CD1c-positive myeloid dendritic cell (primary cell): Measurements from ENCODE around the gene FAM107A.
"Not testable (repeated sequence)": the region's sequence is repeated elsewhere in the genome, so short reads cannot be mapped to it uniquely, and the experiment has no call there.

ENCODE experiments used
- DNase-seq: peaks from one replicate; pipeline ENCODE4 v3.0.0-alpha.2; 2016; ENCODE audit errors: extremely low spot score

Gene FAM107A

DNA sequence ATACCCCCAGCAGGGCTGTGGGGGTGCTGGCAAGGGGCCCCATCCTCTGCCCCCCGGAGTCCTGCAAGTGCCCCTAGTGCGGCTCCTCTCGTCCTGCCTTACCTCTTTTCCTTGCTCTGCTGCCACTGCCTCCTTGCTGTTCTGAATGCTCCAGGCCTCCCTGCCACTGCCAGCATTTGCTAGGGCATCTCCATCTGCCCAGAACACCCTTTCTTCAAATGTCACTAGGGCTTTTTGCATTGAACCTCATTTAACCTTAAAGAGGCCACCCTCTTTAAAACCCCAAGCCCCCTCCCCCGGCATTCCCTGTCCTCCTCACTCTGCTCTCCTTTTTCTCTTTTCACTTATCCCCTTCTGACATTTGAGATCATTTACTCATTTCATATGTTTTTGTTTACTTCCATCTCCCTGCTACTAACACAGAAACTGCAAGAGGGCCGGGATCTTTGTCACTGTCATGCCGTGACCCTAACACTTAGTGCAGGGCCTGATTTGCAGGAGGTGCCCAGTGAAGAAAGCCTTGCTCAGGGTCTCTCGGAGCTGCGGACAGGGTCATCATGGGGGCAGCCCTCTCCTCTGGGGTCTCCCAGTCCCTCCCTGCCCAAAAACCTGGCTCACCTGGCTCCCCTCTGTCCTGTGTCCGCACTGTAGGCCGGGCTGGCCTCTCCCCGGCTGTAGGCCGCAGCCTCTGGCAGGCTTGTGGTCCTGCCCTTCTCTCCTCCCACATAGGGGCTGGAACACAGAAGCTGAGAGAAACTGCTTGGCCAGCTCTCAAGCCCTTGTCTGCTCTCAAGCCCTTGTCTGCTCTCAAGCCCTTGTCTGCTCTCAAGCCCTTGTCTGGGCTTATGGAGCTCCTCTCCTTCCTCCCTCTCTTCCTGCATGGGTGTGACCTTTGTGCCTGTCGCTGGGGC is 40.4 kb downstream of the FAM107A start, which contains the start of gene ACOX2:
TSS of gene ACOX2 (minus strand) at position 690 of the 911 bp plus-strand sequence. CDS start 2,084 bp downstream, outside the sequence.
- DNase-seq, result no peak

DNA sequence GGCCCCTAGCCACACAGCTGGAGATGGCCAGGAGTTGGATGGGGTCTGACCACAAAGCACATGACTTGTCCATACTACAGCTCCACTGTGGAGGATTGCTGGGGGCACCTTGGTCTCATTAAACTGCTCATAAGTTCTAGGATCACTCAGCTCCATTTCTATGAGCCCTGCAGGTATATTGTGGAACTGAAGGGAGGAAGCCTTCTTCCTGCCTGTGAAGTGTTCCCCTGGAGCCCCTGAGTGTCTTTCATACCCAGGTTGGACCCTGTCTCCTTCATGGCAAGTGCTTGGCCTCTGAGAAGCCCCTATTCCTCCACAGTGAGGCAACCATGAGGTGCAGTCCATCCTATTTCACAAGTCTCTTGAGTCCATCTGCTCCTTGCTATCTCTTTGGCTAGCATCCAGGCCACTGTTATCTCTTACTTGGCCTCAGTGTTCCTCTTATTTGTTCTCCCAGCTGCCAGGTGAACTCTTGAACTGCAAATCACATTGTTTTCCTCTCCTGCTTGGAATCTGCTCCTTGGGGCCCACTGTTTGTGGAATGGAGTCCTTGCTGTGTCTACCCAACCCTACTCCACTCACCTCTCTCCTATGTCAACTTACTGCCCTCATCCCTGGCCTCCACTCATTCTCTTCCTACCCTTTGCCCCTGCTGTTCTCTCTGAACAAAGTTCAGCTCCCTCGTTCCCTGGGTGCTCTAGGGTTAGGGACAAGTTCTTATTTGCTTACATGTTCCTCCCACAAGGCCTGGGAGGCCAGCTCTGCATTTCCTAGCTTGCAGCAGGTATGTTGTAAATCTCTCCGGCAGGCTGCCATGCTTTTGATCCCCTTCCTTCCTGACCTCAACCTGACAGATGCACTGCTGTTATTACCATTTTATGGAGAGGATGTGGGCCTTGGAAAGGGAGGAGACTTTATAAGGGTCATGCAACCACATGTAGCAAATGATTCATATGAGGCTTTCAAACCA is 41.4 kb downstream of the FAM107A start:
- DNase-seq, result no peak

DNA sequence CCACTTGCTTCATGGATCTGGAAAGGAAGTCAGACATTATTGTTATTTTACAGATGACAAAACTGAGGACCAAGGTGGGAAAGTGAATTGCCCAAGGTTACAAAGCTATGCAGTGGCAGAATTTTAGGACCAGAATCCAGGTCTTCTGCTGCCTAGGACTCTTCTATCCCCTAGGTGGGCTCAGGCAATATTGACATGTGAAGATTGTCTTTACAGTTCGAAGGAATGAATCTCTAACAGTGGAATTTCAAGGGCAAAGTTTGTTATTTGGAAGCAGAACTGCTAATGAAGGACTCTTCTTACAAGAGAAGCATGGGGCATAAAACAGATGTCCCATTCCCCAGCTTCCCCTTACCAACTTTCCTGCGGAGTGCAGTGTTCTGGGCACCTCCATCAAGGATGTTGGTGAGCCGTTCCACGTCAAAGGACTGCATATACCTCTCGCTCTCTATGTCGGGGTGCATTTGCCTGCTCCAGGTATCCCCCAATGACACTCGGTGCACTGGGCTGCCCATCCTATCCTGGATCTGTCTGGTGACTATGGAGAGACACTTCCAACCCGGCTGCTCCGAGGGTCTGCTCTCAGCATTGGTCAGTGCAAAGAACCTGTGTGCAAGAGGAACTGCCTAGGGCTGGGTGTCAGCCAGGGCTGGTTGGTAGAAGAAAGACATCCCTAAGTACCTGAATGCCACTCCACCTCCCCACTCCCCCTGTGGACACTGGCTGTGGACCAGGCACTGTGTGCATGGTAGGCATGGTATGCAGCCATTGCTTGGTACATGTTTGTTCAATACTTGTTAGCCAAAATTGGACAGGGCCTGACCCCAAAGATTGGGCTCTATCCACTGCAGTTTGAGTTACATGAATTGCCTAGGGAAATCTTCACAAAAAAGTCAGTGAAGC is 42.3 kb downstream of the FAM107A start:
- no peak for DNase-seq

DNA sequence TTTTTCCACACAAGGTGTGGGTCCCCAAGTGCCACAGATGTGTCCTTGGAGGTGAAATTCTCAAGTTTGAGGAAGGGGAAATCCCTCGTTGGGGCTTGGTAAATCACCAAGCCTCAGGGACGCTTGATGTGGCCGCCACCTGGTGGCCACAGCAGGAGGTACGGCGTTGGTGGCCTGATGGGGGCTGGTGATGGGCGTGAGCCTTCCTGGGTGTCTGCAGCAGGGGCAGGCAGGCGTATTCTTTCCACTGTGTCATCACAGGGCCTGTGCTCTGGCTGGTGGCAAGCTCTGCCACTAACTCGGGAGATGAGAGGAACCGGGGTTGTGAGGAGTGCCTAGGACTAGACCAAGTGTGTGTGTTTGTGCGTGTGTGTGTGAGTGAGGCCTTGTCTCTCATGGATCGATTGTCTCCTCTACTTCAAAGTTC is 44.4 kb downstream of the FAM107A start:
- DNase-seq, result peak; percentile 86

DNA sequence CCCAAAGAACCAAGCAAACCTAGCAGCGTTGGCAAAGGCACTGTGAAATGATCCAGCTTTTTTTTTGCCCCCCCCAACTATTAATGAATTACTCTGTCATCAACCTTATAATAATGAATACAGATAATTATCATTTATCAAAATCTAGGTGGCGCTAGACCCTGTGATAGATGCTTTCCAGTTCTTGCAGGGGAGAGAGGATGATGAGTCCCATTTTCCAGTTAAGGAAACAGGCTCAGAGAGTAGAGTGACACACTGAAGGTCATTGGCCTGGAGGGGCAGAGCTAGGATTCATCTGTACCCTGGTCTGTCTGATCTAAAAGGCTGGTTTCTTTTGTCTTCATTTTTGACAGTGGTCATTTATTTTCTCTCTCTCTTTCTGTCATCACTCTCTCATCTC is 45.2 kb downstream of the FAM107A start:
- DNase-seq, result no peak

DNA sequence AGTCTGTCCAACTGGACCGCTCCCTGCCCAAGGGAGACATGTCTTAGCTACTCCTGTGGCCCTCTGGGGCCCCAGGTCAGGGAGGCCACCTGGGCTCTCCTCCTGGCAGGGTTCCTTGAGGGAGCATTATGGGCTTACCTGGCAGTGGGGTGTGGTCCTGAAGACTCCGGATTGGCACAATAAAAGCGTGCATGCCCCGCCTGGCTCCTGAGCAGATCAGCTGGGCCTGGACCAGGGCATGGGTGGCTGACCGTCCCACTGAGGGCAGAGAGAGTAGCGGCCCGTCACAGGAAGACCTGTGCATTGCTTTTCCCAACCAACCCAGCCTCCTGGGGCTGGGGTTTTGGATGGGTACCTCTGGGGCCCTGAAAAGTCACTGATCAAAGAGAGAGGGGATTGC is 45.6 kb downstream of the FAM107A start:
- DNase-seq, result no peak

DNA sequence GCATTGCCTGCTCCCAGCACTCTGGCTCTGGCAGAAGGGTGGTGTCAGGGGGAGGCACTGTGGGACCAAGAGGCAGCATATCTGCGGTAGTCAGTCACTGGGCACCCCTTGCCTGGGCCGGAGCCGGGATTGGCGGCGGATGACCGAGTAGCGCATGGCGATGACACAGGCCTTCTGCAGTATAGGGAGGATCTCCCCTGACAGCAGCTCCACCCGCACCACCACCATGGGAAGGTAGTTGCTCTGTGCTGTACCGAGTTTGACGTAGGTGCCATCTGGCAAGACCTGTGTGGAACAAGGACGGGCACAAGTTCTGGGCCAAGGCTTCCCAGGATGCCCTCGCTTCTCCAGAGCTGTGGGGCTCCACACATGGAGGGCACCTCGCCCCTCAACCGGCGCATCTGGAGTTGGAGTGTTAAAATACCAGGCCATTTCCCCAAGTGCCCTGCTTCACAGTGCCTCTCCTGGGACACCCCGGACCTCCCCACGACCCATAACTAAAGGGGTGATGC is 46.8 kb downstream of the FAM107A start:
- no peak for DNase-seq

DNA sequence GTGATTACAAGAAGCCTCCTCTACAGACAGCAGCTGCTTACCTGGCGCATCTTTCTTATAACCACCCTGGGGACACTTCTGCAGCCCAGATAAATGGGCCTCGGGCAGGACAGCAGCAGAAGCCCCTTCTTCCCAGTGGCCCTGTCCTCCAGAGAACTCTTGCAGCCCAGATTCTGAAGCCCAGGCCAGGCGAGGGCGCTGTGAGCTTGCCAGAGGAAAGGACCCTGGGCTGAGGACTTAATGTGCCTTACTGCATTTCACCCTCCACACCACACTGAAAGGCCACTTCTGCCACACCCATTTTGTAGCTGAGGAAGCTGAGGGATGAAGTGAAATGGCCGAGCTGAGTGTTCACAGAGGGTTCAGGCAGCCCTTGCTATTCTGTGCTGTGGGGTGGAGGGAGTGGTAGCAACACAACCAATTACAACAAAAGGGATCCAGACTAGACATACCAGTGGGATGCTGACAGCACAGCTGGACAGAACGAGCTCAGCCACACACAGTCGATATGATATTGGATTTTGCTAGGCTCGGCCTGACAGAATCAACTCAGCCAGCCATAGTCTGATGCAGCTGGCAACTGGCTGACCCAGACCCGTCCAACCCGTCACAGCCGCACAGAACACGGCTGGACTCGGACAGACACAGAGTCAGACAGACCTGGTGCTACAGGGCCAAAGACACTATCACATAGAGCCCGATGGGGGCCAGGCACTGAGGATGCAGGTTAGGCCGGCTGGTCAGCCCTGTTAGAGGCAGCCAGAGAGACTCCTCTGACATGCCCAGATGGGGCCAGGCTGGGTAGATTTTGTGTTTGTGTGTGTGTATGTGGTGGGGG is 47.5 kb downstream of the FAM107A start:
- no peak for DNase-seq

DNA sequence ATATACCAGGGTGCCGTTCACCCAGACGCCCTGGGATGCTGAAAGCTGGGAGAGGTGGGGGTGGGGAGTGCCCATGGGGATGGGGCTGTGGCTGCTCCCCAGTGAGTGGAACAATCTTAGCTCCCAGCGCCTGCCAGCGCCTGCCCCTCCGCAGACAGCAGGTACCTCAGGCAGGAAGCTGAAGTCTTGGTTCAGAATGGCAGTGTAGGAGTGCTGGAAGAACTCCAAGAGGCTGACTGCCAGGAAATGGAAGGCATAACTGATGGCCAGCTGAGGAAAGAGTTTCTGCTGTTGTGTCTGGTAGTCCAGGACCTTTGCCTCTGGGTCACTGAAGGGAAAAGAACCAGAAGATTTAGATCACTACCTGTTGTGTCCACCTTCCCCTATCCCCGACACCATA is 48.6 kb downstream of the FAM107A start:
- DNase-seq, result peak; percentile 9

DNA sequence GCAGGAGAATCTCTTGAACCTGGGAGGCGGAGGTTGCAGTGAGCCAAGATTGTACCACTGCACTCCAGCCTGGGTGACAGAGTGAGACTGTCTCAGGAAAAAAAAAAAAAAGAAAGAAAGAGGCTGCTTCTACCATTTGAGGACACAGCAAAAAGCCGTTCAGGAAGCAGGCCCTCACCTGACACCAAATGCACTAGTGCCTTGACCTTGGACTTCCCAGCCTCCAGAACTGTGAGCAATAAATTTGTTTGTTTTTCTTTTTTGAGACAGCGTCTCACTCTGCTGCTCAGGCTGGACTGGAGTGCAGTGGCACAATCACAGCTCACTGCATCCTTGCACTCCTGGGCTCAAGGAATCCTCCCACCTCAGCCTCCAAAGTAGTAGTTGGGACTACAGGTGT is 49.8 kb downstream of the FAM107A start:
- DNase-seq, result not testable (repeated sequence)

DNA sequence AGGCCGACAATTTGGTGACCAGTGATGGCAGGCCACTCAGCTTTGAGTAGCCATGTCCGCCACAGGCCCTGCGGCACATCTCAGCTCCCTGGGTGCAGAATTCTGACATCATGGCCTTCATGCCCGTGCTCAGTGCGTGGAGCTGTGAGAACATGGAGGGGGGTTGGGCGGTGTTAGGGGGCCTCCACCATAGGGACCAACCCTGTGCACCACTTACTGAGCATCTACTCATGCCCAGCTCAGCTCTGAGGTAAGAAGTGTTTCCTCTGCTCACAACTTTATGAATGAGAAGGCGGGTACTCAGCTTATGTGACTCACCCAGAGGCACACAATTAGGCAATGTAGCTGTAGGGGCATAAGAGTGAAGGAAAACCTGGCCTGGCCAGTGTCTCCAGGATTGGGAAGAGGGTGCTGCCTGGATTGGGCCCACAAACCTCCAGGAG is 50.7 kb downstream of the FAM107A start:
- DNase-seq, result peak; percentile 79

DNA sequence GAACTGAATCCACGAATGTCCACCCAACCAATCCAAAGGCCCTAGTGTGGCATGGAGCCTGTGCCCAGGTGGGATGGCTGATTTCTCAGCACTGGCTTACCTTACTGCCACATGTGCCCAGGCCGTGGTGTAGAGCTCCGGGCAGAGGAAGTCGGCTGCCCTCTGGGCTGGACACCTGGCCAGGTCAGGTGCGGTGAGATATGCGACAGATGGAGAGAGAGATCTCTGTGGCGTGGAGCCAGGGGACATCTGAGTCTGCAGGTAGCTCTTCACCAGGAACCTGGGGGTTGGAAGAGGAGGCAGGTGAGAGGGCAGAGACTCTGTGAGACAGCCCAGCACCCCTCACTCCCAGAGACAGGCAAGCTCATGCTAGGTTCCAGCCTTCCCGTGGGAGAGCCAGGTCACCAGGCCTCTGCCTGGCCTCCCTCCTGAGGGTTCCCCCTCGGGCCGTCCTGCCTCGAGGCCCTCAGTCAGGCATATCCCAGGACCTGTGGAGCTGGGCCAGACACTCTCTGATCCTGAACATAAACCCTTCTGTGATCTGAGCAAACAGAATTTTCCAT is 52.8 kb downstream of the FAM107A start:
- DNase-seq, result no peak

DNA sequence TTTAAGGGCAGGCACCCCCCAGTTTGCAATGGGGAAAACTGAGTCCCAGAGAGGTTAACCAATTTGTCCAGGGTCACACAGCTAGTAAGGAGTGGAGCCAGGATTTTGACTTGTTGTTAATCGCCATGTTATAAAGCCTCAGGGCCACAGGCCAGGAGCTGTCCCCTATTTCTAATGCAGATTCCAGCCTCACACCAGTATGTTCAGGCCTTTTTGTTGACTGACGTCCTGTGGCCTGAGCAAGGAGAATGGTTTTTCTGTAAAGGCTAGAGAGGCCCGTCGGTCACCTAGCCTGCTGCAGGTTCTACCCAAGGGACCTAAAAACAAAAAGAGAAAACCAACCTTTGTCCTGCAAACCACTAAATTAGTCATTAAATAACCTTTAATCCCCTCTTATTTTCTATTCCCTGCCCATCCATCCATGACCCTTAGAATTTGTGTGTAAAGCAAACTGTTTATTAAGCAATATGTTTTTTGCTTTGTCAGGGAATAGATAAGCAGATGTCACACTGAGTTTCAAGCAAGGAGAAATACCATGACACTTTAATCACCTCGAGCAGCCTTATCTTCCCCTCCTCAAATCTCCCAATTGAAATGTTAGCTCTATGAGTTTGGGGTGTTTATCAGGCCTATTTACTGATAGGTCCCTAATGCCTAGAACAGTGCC is 54.3 kb downstream of the FAM107A start:
- DNase-seq, result no peak

DNA sequence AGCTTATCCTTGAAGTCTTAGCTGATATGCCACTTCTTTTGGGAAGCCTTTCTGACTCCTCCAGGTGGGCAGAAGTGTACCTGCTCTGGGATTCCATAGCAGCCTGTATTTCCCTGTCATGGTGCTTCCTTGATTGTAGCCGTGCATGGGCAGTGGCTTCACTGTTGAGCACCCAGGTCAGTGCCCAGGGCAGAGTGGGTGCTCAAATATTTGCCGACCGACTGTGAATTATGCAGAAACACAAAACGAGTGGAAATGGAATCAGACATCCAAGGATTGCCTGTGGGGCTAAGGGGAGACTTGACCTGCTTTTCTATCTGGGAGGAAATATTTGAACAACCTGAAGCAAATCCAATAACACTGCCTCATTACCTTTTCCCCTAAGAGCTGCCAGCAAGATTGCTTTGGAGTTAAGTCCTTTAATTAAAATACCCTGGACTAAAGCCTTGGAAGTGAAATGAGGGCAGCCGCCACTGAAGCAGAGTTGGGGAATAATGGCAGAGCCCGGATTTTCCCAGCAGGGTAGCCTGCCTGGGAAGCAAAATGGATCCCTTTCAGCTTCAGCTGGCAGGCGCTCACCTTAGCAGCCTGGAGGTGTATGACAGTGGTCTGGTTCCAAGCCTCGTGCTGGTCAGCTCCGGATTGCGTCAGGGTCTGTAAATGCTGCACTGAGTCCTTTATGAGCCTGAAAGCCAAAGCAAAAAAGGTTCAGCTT is 55.1 kb downstream of the FAM107A start:
- DNase-seq, result no peak

DNA sequence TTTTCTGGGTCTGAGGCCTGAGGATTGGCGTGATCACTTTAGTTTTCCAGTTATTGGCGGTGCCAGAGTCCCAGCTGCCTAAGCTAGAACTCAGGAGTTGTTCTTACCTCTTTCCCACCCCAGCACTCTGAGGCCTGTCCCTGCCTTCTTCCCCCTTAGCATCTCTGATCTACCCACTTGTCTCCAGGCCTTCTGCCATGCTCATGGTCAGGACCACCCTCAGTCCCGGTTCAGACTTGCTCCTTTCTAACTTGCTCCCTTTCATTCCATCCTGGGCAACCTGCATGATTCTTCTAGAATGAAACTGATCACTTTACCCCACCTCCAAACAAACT is 55.9 kb downstream of the FAM107A start:
- DNase-seq, result no peak

DNA sequence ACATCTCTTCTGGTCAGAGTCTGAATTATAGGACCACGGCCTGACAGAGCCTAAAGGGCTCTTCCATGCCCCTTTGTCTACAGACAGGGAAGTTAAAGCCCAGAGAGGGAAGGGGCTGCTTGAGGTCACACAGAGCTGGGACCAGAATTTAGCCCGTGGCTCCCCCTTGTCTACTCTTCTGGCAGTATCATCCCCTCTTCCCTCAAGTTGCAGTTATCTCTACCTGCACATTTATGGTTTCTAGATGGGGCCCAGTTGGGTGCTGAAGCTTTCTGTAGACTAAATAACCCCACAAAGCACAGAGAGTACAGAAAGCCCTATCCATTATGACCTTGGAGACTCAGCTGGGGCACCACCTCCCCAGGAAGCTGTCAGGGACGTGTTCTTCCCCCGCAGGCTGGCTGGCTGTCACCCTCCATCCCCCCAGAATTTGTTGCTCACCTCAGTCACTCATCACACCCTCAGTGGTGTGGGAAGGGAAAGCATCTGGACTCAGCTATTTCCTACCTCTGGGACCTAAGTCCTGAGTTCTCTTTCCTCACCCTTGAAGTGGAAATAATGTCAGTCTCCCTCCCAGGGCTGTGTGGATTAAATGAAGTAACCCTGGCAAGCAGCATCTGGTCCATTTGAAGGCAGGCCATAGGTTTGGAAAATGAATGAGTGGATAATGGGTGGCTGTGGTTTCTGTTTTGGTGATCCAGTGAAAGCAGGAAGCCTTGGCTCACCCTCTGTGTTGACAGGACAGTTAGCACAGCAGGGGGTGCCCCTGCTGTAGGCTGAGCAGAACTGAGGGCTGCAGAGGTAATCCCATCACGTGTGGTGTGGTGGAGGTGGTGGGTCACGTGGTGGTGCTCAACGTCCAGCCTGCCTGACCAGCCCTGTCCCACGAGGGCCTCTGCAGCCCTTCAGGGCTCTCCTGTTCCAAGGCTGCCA is 56.5 kb downstream of the FAM107A start:
- no peak for DNase-seq

DNA sequence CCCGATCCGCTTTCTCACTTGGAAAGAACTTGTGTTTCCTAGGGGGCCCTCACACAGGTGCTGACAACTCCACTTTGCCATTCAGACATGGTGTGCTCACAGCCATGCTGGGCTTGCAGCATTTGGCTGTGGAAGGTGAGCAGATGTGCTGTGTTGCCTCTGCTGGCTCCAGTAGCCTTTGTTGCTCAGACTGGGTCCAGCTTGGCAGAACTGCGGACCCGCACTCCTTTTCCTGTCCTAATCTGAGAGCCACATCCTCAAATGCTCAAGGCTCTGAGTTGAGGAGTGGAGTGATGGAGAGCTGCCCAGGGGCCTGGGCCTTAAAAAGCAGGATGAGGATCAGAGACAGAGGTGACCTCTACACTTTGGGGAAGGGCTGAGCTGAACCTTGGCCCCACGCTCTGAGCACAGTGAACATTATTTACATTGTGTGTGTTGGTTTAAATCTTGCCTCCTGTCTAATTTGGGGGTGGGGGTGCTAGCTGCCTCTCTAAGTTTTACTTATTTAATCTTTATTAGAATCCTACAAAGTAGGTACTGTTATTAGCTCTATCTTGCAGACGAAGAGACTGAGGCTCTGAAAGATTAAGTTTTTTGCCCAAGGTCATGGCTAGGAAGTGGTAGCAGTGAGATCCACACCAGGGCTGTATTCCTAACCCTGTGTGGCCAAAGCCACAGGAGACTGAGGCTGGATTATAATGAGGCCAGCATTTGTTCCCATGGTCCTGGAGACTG is 57.4 kb downstream of the FAM107A start:
- no peak for DNase-seq
